ENCODE data around the gene TMEM134. TPM values are rescaled to one million over a fixed set of nuclear protein-coding genes. Genes with fewer than 3 reads are reported as not detected.

The TMEM134 gene
- total and polyA plus RNA-seq, 2 of the 4 experiments (the other 2 are of a cell fraction), result 12.5 to 55.0 TPM

- Histone ChIP-seq H3K9me3 (ENCODE audit: control insufficient read depth, insufficient read depth, low read length) (no peaks in the 10 kb centered on the region), H3K9me1 (ENCODE audit: insufficient read depth, low read length) (no peaks in the 10 kb centered on the region), H4K8ac (ENCODE audit: low read depth in 2 of 2, low read length in 2 of 2) (peak overlapping the region in 1 of 2 experiments; percentile 42; a peak in 1 of 4 replicates), H2BK20ac (ENCODE audit: low read depth, low read length) (no peak overlapping the region), H4K91ac (ENCODE audit: insufficient read depth, low read depth, low read length) (no peak overlapping the region), H3K27ac (ENCODE audit: insufficient read depth, low read length) (no peak overlapping the region), H3K27me3 (ENCODE audit: control insufficient read depth, insufficient read depth, low read length) (no peaks in the 10 kb centered on the region), H3K79me1 (ENCODE audit: low read depth in 1 of 2, low read length in 2 of 2) (no peaks in the 10 kb centered on the region), H2AK5ac (ENCODE audit: low read depth, low read length) (no peak overlapping the region), H3K18ac (ENCODE audit: low read depth, low read length) (no peak overlapping the region), H3K36me3 (ENCODE audit: control insufficient read depth, insufficient read depth, low read length) (no peaks in the 10 kb centered on the region), H3K9ac (ENCODE audit: low read depth, low read length) (no peak overlapping the region), H3K4ac (ENCODE audit: low read depth, low read length) (no peak overlapping the region), H3K4me1 (ENCODE audit: control insufficient read depth, insufficient read depth, low read length) (peaks cover 5% of the 10 kb centered on the region; the same call in 1 of the 2 replicates), H2AK9ac (replicated peaks; ENCODE audit: low read depth, low read length, poor library complexity) (no peak overlapping the region), H2AFZ (replicated peaks; ENCODE audit: low read length, poor library complexity) (peak overlapping the region; percentile 92), H2BK5ac (ENCODE audit: low read depth, low read length, poor library complexity, severe bottlenecking) (no peak overlapping the region), H3K14ac (replicated peaks; ENCODE audit: low read depth, low read length) (no peak overlapping the region), H3K23ac (ENCODE audit: low read depth, low read length) (no peak overlapping the region), H3K4me3 (ENCODE audit: insufficient read depth, low read depth, low read length) (no peak overlapping the region), H3K56ac (ENCODE audit: extremely low read depth, insufficient read depth, low read length) (no peak overlapping the region), H4K5ac (ENCODE audit: low read depth, low read length) (no peak overlapping the region), H2BK15ac (ENCODE audit: low read depth, low read length) (no peak overlapping the region), H4K20me1 (ENCODE audit: insufficient read depth, low read length) (no peaks in the 10 kb centered on the region), H3K4me2 (ENCODE audit: low read depth, low read length) (peak overlapping the region; percentile 57; the same call in 1 of the 2 replicates), H2BK120ac (ENCODE audit: low read depth, low read length) (no peak overlapping the region)
- CTCF ChIA-PET, result interaction anchor here (1.8 kb wide), 1 partner anchor 20 kb away, joined by 7 read pairs; the partner anchor contains the start of gene PPP1CA
- in situ Hi-C loops (cut with MboI; ENCODE audit: low sequenced_read_pairs) (no loop called here), dilution Hi-C loops (cut with HindIII; ENCODE audit: low sequenced_read_pairs, unreplicated experiment) (no loop called here), intact Hi-C loops (cut with micrococcal nuclease) (loop anchor here (5.0 kb wide), 1 partner anchor 61 kb away; the partner anchor contains the start of gene AIP)
- ATAC-seq (ENCODE audit: low read depth) (no peak), DNase-seq (no peak)
- POLR2A ChIA-PET (ENCODE audit: unreplicated experiment), result no interaction called here
- WGBS, 2 experiments (ENCODE audit: extremely low coverage in 2 of 2, insufficient read length in 1 of 2), result 64% methylated on average over 8 of the region's 22 CpGs; no CpG with 5 or more reads in 1 of the 2 experiments
- no TSS peak for BruUV-seq (replicated peaks)
- TF ChIP-seq POLR2A (IDR thresholded peaks at IDR 0.05; ENCODE audit: low read depth, low read length) (no peak), CEBPB (IDR thresholded peaks at IDR 0.05; ENCODE audit: low read depth, low read length) (no peak), BHLHE40 (IDR thresholded peaks at IDR 0.05; ENCODE audit: low read depth, low read length) (no peak), RAD21 (IDR thresholded peaks at IDR 0.05; ENCODE audit: low read length) (no peak), MAZ (IDR thresholded peaks at IDR 0.05; ENCODE audit: borderline replicate concordance, low read depth, low read length) (no peak), SMC3 (IDR thresholded peaks at IDR 0.05; ENCODE audit: low read depth, low read length) (no peak)
Measured at GRCh38 chr11:67421430-67422031, 47.5 kb downstream of the TMEM134 start.

Data from IMR-90 (cell line).